CD4-positive, alpha-beta T cell treated with Interleukin-17A for 4 hours (primary cell): ENCODE data around the gene DLL3.
"Not testable (repeated sequence)": the region's sequence is repeated elsewhere in the genome, so short reads cannot be mapped to it uniquely, and the experiment has no call there.

ENCODE experiments used
- DNase-seq: peaks from one replicate; pipeline ENCODE4 v3.0.0-alpha.2; 2020; ENCODE audit warnings: mixed read lengths

Gene DLL3

GRCh38 chr19:39498798-39499642 is at the start of gene DLL3:
Gene DLL3, plus strand, starts transcription at chr19:39498947. Its CDS starts 28 bp downstream, at chr19:39498975.
- DNase-seq, result no peak

- DNase-seq, result no peak
These were observed 49.5 kb upstream of the DLL3 start for GRCh38 chr19:39449116-39449797.

- not testable (repeated sequence) for DNase-seq
These were observed 47.5 kb upstream of the DLL3 start for GRCh38 chr19:39451257-39451656.

- no peak for DNase-seq
These were observed 35.3 kb upstream of the DLL3 start for GRCh38 chr19:39463403-39463802.

DNA sequence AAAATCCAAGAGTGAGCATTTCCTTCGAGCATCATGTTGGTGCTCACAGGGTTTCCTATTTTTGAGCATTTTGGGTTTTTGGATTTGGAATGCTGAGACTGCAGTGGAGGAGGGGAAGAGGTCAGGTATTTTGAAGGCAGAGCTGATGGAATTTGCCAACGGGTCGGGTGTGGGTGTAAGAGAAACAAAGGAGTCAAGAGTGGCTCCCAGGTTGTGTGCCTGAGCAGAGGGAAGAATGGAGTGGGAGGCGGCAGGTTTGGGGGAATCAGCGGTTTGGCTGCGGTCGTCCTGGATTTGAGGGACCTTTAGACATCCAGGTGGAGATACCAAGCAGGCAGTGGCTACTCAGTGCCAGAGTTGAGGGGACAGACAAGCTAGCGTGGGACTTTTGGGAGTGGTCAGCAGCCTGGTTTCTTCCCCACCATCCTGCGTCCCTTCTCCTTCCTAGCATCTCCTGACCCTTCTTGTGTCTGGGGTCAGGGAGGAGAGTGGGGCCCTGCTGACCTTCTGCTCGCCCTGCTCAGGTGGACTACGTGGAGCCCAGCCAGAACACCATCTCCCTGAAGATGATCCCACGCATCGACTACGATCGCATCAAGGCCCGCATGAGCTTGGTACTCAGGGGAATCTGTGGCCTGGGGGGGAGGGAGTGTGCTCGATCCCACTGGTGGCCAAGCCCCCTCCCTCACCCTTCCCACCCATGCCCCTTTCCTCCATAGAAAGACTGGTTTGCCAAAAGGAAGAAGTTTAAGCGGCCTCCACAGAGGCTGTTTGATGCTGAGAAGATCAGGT is 32.6 kb upstream of the DLL3 start:
- DNase-seq, result no peak

DNA sequence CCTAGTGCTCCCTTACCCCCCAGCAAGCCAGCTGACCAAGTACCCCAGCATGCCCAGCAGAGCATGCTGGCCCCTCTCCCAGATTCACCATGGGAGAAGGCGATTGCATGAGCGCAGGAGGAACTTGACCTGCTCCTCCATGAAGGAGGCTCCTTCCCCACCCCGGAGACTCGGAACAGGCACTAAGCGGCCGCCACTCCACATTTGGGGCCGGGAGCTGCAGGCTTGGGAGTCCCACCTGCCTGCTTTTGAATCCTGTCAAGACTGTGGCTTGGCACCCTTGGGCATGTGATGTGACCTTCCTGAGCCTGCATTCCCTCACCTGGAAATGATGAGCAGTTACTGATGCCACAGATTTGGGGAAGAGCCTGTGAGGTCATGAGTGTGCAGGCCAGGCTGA is 30.8 kb upstream of the DLL3 start:
- no peak for DNase-seq

DNA sequence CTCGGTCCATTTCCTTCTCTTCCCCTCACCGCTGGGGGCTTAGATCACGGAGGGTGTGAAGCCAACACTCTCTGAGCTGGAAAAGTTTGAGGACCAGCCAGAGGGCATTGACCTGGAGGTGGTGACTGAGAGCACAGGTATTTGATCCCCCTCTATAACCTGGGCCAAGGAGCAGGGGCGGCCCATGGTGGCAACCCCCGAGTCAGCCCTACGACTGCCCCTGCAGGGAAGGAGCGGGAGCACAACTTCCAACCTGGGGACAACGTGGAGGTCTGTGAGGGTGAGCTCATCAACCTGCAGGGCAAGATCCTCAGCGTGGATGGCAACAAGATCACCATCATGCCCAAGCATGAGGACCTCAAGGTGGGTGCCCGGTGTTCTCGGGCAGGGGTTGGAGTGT is 29.7 kb upstream of the DLL3 start:
- DNase-seq, result no peak

- no peak for DNase-seq
These were observed 29.2 kb upstream of the DLL3 start for GRCh38 chr19:39469567-39469966.

GRCh38 chr19:39470724-39471339 is 27.9 kb upstream of the DLL3 start:
- DNase-seq, result no peak

DNA sequence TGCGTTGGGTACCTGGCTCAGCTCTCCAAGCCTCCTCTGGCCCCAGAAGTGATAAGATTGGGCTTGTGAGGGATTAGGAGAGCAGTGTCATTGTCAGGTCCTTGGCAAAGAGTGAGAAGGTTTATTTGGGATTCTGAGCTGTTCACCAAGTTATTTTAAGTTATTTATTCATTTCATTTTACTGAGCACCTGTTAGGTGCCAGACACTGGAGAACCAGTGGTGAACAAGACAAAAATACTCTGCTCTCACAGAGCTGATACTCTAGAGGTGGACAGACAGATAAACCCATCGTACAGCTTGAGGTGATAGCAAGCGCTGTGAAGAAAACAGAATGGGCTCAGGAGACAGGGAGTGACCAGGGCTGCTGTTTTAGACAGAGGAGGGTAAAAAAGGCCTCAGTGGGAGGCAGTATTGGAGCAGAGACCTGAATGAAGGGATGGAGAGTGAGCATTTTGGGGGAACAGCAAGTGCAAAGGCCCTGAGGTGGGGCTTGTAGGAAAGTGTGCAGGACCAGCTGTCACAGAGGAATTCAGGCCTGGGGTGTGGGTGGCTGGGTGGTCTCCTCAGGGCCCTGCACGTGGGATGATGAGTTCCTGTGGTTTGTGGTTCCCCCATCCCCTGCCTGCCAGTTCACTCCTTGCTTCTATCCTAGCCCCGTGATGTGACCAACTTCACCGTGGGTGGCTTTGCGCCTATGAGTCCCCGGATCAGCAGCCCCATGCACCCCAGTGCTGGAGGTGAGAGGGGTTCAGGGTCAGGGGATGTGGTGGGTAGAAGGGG is 26.8 kb upstream of the DLL3 start:
- DNase-seq, result no peak

GRCh38 chr19:39472746-39473442 is 25.9 kb upstream of the DLL3 start:
- DNase-seq, result no peak

DNA sequence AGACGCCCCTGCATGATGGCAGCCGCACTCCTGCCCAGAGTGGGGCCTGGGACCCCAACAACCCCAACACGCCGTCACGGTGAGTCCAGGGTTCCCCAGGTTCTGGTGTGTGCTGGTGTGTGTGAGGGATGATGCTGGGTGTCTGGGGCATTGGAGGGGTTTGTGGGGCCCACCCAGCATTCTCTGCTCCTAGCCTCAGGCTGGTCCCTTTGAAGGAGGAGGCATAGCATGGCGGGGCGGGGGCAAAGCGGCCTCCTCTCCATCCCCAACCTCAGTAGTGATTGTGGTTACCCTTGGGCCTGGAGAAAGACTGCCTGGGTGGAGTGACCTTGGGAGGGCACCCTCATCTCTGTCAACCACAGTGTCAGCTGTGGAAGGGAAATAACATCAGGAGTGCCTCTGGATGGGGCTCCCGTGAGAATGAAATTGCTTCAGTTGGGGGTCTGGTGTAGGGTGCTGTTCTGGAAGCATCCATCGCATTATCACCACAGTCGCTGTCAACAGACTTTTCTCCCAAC is 25.2 kb upstream of the DLL3 start:
- no peak for DNase-seq

GRCh38 chr19:39474139-39474620 is 24.6 kb upstream of the DLL3 start:
- DNase-seq, result peak; percentile 84

- DNase-seq, result no peak
These were observed 23.0 kb upstream of the DLL3 start for GRCh38 chr19:39475748-39476147.

GRCh38 chr19:39479319-39479801 is 19.4 kb upstream of the DLL3 start:
- DNase-seq, result not testable (repeated sequence)

- no peak for DNase-seq
These were observed 18.8 kb upstream of the DLL3 start for GRCh38 chr19:39479916-39480315.

DNA sequence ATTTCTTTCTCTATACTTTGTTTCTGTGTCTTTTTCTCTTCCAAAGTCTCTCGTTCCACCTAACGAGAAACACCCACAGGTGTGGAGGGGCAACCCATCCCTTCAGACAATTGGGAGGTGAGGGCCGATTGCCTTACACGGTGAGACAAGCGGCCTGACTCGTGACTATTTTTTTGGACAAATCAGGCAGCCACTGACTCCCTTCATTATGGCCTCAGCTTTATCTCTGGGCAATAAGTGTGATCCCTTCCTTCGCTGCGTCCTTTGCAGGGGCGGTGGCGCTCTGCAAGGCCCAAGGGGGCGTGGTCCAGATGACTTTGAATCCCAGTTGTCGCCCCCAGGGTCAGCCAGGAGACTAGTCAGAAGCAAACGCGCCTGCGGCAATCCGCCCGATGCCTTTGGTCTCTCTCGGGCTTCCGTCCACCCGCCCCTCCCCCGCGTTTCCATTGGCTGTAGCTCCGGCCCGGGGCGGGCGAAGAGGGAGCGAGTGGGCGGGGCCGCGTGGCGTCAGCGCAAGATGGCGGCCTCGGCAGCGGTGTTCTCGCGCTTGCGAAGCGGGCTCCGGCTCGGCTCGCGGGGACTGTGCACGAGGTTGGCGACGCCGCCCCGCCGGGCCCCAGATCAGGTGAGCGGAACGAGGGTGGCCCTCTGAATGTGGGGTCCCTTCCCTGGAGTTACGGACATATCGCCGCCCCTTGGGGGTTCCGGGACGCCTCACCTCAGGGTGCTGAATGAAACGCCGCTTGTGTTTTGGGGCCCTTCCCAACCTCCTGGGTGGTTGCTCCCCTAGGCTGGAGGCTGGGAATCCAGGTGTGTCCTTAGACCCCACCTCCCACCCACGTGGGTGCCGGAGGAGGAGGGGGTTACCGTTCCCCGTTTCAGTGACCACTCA is 18.2 kb upstream of the DLL3 start, which contains the start of gene TIMM50:
TIMM50 (plus strand) TSS at position 502 of the 892 bp plus-strand sequence; CDS start at position 518, 16 bp downstream.
- peak; percentile 99 for DNase-seq

- no peak for DNase-seq
These were observed 17.6 kb upstream of the DLL3 start for GRCh38 chr19:39481229-39481545.

GRCh38 chr19:39481676-39482075 is 17.1 kb upstream of the DLL3 start:
- no peak for DNase-seq

GRCh38 chr19:39483141-39483540 is 15.6 kb upstream of the DLL3 start:
- no peak for DNase-seq
